Liver (tissue), 3 donors: ENCODE results near the gene LMX1B.

Source experiments
- RAD21 ChIP-seq, 2 donors: IDR thresholded peaks; 2 replicates each; pipeline ENCODE4 v1.6.1; 2016; ENCODE audit warnings: antibody characterized with exemption in 2 of 2, mild to moderate bottlenecking in 2 of 2
- TF ChIP-seq, protein P1 (sequence below): fragments of 150-350 bp; IDR thresholded peaks from 2 replicates; pipeline ENCODE4 v1.5.1; 2017; ENCODE audit warnings: improper control_type of control experiment, low read depth, low read length; ENCODE audit not compliant: missing input control
- donor health status: healthy.
- donor health status: healthy.

DNA sequence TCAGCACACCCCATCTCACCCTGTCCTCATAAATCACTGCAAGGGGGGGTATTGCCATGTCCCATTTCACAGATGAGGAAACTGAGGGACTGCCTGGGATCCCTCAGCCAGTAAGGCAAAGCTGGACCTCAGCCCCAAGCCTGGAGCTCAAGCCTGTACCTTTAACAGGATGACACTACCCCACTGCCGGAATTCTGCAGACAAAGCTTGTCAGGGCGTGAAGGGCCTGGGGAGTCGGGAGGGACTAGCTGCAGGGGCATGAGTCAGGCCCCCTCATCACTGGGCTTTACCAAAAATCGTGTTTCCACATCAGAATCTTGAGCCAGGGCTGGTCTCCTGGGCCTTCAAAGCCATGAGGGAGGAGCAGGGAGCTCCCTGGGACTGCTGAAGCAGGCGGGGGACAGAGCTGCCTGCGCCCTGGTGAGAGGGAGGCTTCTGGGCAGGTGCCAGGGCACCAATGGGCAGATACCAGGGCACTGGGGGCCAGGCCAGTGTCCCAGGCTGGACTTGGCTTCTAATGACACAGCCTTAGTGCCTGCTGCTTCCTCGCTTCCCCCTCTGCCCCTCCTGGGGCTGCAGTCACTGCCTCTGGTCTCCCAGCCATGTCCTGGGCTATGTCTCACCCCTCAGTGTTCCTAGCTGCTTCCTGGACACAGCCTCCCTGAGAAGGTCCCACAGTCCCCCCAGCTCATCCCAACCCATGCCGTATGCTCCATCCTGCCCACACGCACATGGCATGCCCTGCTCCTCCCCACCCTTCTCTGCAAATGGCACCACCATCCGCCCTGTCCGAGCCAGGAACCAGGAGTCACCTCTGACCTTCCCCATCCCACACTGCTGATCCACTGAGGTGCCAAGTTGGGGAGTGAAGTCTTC is 80.7 kb downstream of the LMX1B start:
- TF ChIP-seq, protein P1, sequence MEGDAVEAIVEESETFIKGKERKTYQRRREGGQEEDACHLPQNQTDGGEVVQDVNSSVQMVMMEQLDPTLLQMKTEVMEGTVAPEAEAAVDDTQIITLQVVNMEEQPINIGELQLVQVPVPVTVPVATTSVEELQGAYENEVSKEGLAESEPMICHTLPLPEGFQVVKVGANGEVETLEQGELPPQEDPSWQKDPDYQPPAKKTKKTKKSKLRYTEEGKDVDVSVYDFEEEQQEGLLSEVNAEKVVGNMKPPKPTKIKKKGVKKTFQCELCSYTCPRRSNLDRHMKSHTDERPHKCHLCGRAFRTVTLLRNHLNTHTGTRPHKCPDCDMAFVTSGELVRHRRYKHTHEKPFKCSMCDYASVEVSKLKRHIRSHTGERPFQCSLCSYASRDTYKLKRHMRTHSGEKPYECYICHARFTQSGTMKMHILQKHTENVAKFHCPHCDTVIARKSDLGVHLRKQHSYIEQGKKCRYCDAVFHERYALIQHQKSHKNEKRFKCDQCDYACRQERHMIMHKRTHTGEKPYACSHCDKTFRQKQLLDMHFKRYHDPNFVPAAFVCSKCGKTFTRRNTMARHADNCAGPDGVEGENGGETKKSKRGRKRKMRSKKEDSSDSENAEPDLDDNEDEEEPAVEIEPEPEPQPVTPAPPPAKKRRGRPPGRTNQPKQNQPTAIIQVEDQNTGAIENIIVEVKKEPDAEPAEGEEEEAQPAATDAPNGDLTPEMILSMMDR: no peak
- TF ChIP-seq RAD21 (IDR thresholded peaks at IDR 0.05): no peak
